ENCODE results near the gene TBCD. TPM values are rescaled to one million over a fixed set of nuclear protein-coding genes. Genes with fewer than 3 reads are reported as not detected.

TBCD gene
- total RNA-seq, 1 experiment from 2014 or later = 29.6 TPM

- intact Hi-C loops (cut with micrococcal nuclease) = no loop called here
- H3K4me3 ChIP-seq (ENCODE audit: low read length) = peak within 1 kb of the TSS; percentile 78
- peaks cover 6% of the 10 kb centered on the region; the same call in 1 of the 2 replicates for H3K4me1 ChIP-seq (ENCODE audit: insufficient read depth, low read length)
- ATAC-seq (peak; percentile 79), DNase-seq (peak; percentile 63)
- POLR2A ChIA-PET (ENCODE audit: unreplicated experiment) = no interaction called here
- H3F3A ChIP-seq (ENCODE audit: low read length, unreplicated experiment) = no peaks in the 10 kb centered on the region
- CTCF ChIA-PET = interaction anchor here (0.6 kb wide), 1 partner anchor 66 kb away, joined by 4 read pairs; no protein-coding TSS in a partner anchor
- no peak within 1 kb of the TSS for H3K27ac ChIP-seq (ENCODE audit: low read length)
- 0 out of 2 replicates have a peak, but pooled peaks cover 4% of the 10 kb centered on the region for H3K79me2 ChIP-seq (ENCODE audit: low read length)
- H3K27me3 ChIP-seq (ENCODE audit: low read length) = no peaks in the 10 kb centered on the region
- peaks cover 16% of the 10 kb centered on the region for H3K36me3 ChIP-seq (ENCODE audit: low read depth, low read length)
- no peaks in the 10 kb centered on the region for H4K20me1 ChIP-seq (ENCODE audit: low read length)
- peak within 1 kb of the TSS; percentile 98 for H3K4me2 ChIP-seq (ENCODE audit: low read length)
- peak within 1 kb of the TSS; percentile 94 for H2AFZ ChIP-seq (ENCODE audit: low read length)
- H3K9me2 ChIP-seq (replicated peaks; ENCODE audit: low read length) = no peaks in the 10 kb centered on the region
- peak; percentile 64; the same call in 1 of the 2 replicates for TF ChIP-seq EZH2phosphoT487 (IDR thresholded peaks at IDR 0.05; ENCODE audit: borderline replicate concordance, low read length)
- TF ChIP-seq CTCF (conservative IDR thresholded peaks at IDR 0.05; ENCODE audit: low read depth, low read length) = no peak
- TF ChIP-seq EZH2 (IDR thresholded peaks at IDR 0.05; ENCODE audit: low read length, unreplicated experiment) = no peak
- peak within 1 kb of the TSS; percentile 77 for H3K9ac ChIP-seq (ENCODE audit: low read length)
- BruUV-seq (replicated peaks) = TSS peak; percentile 58
- H3K9me3 ChIP-seq (ENCODE audit: low read length) = peaks cover 5% of the 10 kb centered on the region; the same call in 1 of the 2 replicates
These were observed 16.6 kb upstream of the TBCD start, which contains the start of gene FN3K for GRCh38 chr17:82734987-82735866. Gene FN3K (plus strand): TSS chr17:82735615. CDS start chr17:82735637, 22 bp downstream.

- H3K9me2 ChIP-seq (replicated peaks; ENCODE audit: low read length) = no peaks in the 10 kb centered on the region
- CTCF ChIA-PET = no interaction called here
- BruUV-seq (replicated peaks) = no TSS peak
- H2AFZ ChIP-seq (ENCODE audit: low read length) = no peak overlapping the region
- H4K20me1 ChIP-seq (ENCODE audit: low read length) = no peaks in the 10 kb centered on the region
- H3K27me3 ChIP-seq (ENCODE audit: low read length) = no peaks in the 10 kb centered on the region
- peak overlapping the region; percentile 98 for H3K4me2 ChIP-seq (ENCODE audit: low read length)
- no peak overlapping the region for H3K27ac ChIP-seq (ENCODE audit: low read length)
- H3K36me3 ChIP-seq (ENCODE audit: low read depth, low read length) = peaks cover 29% of the 10 kb centered on the region
- H3F3A ChIP-seq (ENCODE audit: low read length, unreplicated experiment) = no peaks in the 10 kb centered on the region
- H3K4me3 ChIP-seq (ENCODE audit: low read length) = no peak overlapping the region; the same call in 1 of the 2 replicates
- ATAC-seq (no peak), DNase-seq (no peak)
- peaks cover 5% of the 10 kb centered on the region; the same call in 1 of the 2 replicates for H3K9me3 ChIP-seq (ENCODE audit: low read length)
- peaks cover 6% of the 10 kb centered on the region; the same call in 1 of the 2 replicates for H3K4me1 ChIP-seq (ENCODE audit: insufficient read depth, low read length)
- POLR2A ChIA-PET (ENCODE audit: unreplicated experiment) = no interaction called here
- no peak overlapping the region for H3K9ac ChIP-seq (ENCODE audit: low read length)
- intact Hi-C loops (cut with micrococcal nuclease) = no loop called here
- TF ChIP-seq EZH2 (IDR thresholded peaks at IDR 0.05; ENCODE audit: low read length, unreplicated experiment) = no peak
- TF ChIP-seq EZH2phosphoT487 (IDR thresholded peaks at IDR 0.05; ENCODE audit: borderline replicate concordance, low read length) = no peak
- no peak for TF ChIP-seq CTCF (conservative IDR thresholded peaks at IDR 0.05; ENCODE audit: low read depth, low read length)
- H3K79me2 ChIP-seq (ENCODE audit: low read length) = 0 out of 2 replicates have a peak, but pooled peaks cover 4% of the 10 kb centered on the region
These were observed 15.2 kb upstream of the TBCD start for GRCh38 chr17:82736511-82737185.
